Stimulated activated CD4-positive, alpha-beta T cell treated with anti-CD3 and anti-CD28 coated beads, TNF-alpha, amount 100 ng/mL, for 48 hours (primary cell): ENCODE data around the gene GRK2.
"Not testable (repeated sequence)": the region's sequence is repeated elsewhere in the genome, so short reads cannot be mapped to it uniquely, and the experiment has no call there.

ENCODE experiments used
- DNase-seq, 3 donors: peaks; one replicate each; pipeline ENCODE4 v3.0.0-alpha.2; 2020; ENCODE audit warnings: low read depth in 3 of 3

The GRK2 gene

DNA sequence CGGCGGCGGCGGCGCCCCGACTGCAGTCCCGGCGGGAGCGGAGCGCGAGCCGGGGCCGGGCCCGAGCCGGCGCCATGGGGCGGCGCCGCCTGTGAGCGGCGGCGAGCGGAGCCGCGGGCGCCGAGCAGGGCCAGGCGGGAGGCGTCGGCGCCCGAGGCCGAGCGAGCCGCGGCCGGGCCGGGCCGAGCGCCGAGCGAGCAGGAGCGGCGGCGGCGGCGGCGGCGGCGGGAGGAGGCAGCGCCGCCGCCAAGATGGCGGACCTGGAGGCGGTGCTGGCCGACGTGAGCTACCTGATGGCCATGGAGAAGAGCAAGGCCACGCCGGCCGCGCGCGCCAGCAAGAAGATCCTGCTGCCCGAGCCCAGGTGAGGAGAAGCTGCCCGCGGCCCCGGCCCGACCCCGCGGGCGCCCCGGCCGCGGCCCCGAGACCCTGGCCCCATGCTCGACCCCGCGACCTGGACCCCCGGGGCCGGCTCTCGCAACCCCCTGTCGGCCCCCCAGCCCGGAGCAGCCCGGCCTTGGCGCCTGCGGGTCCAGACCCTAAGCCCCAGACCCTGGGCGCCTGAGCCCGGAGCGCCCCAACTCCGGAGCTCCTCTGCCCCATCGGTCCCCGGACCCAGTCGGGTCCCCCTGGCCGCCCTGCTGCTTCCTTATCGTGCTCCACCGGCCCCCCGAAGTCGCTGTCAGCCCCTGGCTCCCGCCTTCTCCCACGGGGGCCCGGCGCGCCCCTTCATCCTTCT lies at the start of gene GRK2:
GRK2 (plus strand) TSS at position 25 of the 739 bp plus-strand sequence; CDS start at position 252, 227 bp downstream.
- DNase-seq: no peak

DNA sequence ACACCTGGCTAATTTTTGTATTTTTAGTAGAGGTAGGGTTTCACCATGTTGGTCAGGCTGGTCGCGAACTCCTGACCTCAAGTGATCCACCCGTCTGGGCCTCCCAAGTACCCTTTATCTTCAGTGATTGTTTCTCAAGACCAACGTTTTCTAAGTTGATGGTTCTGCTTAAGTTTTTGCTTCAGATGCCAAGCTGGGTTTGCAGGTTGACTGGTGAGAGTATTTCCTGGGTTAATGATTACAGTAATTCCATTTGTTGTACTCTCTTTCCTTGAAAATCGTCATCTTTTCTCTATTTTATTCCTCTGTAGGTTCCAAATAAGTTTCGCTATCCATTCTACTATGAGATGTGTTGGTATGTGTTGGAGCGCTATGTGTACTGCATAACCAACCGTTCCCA lies 38.5 kb upstream of the GRK2 start:
- no peak for DNase-seq

DNA sequence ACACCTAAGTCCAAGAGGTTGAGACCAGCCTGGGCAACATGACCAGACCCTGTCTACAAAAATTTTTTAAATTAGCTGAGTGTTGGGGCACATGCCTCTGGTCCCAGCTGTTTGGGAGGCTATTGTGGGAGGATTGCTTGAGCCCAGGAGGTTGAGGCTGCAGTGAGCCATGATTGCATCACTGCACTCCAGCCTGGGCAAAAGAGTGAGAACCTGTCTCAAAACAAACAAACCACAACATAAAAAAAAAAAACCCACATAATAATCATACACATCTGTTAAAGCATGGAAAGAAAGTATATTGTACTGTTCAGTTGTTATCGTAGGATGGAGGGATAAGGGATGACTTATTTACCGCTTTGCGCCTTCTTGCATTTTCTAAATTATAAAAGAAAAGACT lies 35.9 kb upstream of the GRK2 start:
- no peak for DNase-seq

DNA sequence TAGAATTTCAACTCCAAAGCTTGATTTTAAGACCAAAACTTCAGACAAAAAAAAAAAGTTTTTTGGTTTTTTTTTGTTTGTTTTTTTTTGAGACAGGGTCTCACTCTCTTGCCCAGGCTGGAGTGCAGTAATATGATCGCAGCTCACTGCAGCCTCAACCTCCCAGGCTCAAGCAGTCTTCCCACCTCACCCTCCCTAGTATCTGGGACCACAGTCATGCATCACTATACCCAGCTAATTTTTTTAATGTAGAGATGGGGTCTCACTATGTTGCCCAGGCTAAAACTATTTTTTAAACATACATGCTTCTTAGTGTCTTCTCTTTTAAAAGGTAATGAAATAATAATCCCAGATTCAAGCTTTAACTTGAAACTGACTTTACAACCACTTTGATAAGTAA lies 35.4 kb upstream of the GRK2 start:
- no peak for DNase-seq

DNA sequence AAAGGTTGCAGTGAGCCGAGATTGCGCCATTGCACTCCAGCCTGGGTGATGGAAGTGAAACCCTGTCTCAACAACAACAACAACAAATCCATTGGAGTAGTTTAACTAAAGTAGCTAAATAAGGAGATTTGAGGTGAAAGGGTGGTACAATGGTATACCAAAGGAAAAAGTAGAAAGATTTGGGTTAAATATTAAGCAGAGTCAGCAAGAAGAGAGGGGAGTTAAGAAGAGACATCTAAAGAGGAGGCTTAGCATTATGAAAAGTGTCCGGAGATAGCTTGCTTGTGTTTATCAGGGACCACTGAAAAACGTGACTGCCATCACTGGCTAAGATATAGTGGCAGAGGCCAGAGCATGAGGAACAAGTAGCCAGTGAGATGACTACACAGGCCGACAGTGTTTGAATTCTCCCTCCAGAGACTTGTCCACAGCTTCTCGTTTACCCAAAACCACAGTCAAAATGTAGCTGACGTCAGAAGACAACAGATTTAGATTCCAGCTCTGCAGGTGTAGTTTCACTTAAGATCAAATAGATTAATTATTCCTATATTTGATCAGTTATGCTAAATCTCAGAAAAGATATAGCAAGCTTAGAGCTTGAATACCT lies 32.6 kb upstream of the GRK2 start:
- no peak for DNase-seq

DNA sequence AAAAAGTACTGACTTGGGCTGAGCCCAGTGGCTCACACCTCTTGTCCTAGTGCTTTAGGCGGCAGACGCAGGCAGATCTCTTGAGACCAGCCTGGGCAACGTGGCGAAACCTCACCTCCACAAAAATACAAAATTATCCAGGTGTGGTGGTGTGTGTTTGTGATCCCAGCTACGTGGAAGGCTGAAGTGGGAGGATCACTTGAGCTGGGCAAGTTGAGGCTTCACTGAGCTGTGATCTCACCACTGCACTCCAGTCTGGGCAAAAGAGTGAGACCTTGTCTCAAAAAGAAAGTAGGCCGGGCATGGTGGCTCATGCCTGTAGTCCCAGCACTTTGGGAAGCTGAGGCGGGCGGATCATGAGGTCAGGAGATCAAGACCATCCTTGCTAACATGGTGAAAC lies 31.7 kb upstream of the GRK2 start:
- DNase-seq: not testable (repeated sequence)

DNA sequence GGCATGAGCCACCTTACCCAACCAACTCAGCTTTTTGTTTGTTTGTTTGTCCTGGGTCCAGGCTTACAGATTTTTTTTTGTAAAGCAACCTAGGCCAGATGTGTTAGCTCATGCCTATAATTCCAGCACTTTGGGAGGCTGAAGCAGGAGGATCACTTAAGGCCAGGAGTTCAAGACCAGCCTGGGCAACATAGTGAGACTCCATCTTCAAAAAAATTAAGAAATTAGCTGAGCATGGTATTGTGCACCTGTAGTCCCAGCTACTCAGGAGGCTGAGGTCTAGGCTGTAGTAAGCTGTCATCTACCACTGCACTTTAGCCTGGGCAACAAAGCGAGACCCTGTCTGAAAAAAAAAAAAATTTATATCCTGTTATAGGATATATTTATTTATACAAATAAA lies 28.7 kb upstream of the GRK2 start:
- no peak for DNase-seq

DNA sequence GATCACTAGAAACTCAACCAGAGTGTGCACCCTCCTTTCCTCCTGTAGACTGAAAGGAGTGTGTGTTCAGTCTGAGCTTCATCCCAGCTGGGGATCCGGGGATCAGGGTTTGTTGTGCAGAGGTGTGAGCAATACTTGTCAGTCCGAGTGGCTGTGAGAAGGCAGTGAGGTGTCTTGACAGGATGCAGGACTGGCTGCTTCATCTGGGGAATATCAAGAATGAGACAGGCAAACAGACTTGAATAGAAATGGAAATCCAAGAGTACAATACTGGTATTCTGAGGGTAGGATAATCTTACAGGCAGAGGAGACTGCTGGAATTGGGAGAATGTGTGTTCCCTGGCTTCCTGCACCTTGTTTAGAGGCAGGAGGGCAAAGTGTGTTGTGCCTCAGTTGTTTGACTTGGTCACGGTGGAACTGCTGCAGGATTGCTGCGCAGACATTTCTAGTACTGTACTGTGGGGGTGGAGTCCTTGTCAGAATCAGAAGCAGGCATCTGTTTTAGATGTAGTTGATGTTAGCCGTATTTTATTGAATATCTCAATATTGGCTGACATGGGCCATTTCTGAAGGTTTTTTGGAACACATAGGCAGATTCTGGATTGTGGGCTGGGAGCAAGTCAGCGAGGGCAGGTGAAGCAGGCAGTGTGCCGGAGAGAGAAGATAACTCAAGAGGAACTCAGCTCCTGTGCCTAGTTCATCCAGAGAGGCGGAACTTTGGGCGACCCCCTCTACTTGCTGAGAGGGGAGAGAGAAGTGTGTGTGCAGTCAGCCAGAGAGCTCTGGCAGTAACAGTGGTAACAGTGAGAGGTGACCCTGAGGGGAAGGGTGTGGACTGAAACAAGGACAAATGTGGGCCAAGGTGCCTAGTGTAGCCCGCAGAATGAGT lies 27.1 kb upstream of the GRK2 start:
- DNase-seq: no peak

DNA sequence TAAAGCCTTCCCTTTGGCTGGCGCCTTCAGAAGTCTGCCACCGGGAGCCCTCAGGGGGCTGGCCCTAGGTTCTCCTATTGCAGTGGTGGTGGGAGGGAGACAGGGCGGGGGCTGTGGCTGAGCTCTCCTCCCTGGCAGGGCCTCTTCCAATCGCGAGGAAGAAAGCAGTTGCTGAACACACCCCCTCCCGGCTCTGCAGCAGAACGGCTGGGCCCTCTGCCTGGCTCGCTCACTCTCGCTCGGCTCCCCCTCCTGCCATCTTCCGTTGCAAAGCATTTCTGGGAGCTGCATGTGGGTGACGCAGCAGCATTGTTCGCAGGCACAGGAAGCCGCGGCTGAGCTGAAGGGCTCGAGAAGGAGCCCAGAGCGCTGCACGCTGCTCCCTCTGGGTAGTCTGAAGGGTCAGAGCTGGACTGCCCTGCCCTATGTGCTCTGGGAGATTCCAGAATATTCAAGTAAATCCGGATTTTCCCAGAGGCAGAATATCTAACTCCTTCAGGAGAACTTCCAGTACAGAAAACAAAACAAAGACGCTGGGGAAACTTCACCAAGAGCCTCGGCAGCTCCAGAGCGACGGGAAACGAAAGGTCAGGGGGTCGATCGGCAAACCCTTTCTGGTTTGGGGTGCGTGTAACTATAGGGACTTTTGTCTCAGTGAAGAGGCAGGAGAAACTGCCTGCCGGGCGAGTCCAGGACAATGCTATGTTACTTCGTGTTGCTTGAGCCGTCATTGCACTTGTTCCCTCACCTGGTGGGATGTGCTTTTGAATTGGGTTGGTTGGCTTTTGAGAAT lies 26.3 kb upstream of the GRK2 start:
- peak; percentile 86 to 96 (median 95) for DNase-seq

DNA sequence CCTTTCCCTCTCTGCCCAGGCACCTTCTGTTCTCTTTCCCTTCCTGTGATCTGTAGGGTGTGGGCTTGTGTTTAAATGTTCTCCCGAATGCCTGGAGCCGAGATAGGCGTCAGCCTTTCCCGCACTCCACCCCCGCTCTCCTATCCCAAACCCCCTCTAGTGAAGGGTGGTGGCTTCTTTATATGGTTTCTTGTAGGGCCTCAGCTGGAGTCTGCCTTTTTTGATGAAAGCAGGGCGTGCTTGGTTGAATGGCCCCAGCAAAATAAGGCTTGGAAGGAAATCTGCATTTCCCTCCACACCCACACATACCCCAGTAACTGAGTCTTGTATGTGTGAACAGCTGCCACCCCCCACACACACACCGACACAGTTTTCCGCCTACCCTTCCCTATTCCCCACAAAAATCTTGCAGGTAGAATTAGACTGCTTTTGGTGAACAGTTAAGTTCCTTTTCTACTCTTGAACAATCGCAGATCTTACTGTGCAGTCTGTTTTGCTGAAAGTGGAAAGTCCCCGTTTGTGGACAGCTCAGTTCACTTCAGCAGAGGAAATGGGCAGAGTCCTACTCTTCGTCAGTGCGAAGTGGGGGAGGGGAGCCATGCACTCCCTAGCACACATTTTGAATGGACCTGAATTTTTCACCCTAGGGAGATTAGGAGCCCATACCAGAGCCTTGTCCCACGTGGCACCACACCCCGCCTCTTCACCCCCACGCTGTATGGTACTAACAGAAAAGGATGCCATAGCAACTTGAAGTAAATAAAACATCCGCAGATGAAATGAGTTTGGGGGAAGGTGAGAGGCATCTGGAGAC lies 25.5 kb upstream of the GRK2 start:
- peak; percentile 76 to 85 (median 79) for DNase-seq

DNA sequence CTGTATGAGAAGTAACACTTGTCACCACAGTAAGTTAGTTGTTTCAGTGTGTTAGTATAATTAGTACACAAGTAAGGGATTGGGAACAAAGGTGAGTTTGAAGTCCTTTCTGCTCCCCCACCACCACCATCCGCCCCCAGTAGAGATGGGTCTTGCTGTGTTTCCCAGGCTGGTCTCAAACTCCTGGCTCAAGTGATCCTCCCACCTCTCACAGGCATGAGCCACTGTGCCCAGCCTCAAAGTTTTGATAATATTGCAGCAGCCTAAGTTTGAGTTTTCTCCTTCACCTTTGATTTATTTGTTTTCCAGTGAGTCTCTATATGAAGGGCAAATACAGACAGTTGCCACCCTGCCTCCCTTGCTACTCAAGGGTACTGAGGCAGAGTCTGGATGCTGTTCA lies 23.7 kb upstream of the GRK2 start:
- no peak for DNase-seq

DNA sequence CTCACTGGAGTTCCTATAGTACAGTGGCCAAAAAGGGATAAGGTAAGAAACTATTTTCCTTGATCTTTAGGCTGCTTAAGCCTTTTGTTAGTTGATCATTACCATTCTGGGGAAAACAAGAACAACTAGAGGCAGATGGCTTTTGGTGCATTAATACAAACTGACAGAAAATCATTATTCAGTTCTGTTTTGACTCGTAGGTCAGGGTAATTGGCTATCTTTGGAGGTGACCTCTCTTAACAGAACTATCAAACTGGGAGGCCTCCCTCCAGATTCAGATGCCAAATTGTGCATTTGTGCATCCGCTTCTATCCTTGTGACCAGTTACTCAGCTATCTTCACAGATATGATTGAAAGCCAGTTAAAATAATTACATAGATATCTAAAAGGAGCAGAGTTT lies 23.2 kb upstream of the GRK2 start:
- DNase-seq: no peak

DNA sequence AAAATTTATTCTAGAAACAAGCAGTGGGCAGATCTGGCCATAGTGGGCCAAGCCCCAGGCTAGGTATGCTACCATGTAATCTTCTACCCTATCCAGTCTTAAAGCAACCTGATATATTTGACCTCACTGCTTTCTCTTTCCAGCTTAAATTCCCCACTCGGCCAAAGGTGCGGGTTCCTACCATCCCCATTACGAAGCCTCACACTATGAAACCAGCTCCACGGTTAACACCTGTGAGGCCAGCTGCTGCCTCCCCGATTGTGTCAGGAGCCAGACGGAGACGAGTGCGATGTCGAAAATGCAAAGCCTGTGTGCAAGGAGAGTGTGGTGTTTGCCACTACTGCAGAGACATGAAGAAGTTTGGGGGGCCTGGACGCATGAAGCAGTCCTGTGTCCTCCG lies 21.2 kb upstream of the GRK2 start:
- no peak for DNase-seq

DNA sequence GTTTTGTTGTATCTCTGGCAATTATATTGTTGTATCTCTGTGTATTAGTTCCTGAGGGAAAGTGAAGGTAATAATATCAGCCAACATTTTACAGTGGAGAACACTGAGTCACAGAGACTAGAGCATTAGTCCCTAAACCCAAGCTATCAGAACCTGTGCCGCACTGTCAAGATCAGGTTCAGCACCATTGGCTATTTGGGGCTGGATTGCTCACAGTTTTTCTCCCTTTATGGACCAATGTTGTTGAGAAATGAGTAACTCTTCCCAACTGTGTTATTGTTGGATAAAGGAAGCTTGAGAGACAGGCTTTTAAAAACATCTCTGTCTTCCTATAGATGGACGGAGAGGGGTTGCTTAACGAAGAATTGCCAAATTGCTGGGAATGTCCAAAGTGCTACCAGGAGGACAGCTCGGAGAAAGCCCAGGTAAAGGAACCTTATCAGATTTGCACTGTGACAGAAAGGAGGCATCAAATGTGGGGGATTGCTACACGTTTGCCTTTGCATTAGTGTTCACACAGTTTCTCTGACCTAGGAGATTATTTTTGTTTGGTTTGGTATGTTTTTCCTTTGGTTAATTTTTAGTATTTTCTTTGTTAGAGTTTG lies 18.2 kb upstream of the GRK2 start:
- DNase-seq: no peak

DNA sequence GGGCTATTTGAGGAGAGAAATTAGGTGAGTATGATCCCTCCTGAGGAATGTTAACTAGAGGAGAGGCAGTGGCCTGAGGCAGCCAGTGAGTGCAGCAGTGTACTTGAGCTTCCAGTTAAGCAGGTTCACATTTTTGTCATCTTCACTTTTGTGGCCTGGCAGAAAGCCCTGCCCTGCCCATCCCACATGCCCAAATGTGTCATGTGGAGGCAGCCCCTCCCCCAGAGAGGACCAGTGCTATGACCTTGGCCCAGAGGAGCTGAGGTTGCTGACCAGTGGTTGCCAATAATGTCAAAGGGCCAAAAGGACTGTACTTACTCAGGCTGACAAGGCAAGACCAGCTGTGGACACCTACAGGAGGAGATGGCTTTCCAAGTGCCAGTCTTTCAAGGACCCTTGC lies 17.6 kb upstream of the GRK2 start:
- DNase-seq: no peak

DNA sequence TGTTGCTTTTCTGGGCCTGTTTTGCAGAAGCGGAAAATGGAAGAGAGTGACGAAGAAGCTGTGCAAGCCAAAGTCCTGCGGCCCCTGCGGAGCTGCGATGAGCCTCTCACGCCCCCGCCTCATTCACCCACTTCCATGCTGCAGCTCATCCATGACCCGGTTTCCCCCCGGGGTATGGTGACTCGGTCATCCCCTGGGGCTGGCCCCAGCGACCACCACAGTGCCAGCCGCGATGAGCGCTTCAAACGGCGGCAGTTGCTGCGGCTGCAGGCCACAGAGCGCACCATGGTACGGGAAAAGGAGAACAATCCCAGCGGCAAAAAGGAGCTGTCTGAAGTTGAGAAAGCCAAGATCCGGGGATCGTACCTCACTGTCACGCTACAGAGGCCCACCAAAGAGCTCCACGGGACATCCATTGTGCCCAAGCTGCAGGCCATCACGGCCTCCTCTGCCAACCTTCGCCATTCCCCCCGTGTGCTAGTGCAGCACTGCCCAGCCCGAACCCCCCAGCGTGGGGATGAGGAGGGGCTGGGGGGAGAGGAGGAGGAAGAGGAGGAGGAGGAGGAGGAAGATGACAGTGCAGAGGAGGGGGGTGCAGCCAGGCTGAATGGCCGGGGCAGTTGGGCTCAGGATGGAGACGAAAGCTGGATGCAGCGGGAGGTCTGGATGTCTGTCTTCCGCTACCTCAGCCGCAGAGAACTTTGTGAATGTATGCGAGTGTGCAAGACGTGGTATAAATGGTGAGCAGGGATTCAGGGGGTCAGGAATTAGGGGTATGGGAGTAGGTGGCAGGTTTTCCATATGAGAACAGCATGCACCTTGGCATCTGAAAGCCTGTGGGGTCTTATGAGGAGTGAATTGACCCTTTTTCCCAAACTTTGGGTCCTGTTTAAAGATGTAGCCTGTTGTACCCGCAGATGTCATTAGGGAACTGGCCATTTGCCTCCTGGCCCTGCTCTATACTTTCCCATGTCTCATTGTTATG lies 15.9 kb upstream of the GRK2 start:
- no peak for DNase-seq

DNA sequence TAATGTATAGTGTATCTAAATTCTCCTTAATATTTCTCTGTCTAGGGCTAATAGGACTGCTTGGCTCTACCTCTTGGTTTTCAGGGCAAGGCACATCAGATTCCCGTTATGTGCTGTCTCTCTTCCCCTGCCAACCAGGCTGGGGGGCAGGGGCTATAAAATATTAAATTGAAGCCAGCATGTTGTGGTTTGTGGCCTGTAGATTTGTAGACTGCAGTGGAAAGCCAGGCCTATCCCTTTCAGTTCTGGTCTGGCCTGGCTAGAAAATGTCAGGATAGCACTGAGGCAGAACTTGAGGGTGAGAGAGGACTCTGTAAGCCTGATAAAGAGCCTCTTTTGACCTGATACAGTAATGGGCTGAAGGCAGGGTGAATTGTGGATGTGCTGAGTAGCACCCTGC lies 14.4 kb upstream of the GRK2 start:
- no peak for DNase-seq

DNA sequence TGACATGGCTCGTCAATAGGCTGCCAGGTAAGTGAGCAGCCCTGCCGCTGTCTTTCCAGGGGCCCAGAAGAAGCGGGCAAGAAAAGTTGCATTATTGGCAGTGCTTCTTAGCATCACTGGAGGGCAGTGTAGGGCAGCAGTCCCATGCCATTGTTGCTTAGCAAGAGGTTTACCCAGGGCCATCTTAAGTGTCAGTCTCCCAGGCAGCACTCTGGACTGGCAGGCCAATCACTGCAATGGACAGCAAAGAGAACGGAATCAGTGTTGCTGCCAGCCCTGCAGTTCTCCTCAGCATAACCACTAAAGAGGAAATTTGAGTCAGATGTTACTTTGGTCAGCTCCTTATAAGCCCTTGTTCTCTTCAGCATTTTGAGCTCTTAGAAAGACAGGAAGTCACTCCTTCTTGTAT lies 13.4 kb upstream of the GRK2 start:
- DNase-seq: no peak

DNA sequence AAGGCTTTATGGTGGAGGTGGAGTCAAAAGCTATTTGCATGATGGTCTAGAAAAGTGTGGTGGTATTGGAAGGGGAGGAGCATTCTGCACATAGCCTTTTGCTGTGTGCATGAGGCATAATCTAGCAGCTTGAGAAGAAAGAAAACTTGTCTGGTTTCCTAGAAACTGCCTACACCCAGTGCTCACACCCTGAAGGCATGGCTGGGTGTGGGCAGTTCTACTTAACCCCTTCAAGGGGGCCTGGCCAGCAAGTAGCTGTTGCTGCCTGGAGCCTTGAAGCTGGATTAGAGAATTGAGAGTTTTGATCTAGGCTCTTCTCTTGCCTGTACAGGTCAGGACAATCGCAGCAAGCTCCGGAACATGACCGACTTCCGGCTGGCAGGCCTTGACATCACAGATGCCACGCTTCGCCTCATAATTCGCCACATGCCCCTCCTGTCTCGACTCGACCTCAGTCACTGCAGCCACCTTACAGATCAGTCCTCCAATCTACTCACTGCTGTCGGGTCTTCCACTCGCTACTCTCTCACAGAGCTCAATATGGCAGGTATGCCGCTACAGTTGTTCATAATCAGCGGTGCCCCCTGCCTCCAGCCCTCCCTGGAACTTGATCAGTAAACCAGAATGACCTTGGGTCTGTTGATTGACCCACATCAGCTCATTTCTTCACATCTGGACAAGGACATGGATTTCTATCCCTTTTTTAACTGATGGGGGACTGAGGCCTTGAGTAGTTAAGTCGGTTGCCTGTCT lies 12.2 kb upstream of the GRK2 start:
- no peak for DNase-seq
